ENCODE data around the gene CHRNA1.

CHRNA1 gene

DNA sequence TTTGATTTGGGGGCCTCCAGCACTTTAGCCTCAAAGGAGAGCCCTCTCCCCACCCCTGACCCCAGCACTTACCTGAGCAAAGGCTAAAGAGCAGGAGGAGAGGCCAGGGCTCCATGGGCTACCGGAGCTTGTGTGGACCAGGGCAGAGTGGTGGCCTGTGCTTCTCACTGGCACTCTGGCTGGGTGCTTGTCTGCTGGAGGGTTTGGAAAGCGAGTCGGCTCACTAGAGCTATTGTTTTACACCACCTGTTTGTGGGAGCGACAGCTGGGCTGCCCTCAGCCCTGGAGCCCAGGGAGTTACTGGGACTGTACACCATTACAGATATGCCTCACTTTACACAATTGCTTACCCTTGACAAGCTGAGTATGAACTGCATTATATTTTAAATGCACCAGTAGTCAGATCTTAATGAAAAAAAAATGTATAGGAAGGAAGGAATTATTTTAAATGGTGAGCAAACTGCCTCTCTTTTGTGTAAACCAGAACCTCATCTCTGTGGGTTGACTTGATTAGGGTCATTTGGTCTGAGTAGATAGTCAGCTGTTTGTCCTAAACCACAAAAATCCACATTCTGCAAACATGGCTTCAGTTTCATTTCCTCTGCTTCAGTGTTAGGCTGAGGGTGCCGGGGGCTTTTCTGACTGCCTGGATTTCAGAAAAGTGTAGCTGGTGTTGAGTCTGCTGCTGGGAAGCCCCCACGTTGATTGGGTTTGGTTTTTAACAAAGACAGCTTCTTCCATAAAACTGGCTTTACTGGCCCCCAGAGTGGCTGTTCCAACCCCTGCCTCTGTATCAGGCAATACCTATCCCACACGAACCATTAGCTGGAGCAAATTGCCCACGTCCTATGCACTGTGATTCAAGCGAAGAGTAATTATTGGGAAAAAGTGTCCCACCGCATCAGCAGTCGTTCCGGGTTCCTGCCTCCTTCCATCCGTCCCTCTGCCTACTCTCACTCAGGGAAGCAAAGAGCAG is at the start of gene CHRNA1:
Gene CHRNA1, minus strand, starts transcription at position 193 of the 976 bp plus-strand sequence. Its CDS starts 78 bp downstream, at position 115.
- DNase-seq = peak; percentile 79

DNA sequence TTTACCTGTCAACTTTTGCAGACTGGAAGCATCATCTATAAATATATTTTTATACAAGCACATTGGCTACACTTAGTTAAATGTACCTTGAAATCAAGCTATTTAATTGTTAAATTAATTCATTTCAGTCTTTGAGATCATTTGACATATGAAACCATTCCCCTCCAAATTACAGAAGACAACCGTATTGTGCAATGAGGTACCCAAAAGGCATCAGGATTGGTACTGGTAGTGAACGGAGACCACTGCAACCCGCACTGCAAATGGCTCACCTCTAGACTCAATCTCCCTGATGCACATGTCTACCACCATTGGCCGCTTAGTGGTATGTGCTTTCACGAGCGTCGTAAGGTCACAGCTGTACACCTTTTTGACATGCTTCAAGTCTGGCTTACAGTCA is 47.8 kb upstream of the CHRNA1 start:
- DNase-seq = no peak

DNA sequence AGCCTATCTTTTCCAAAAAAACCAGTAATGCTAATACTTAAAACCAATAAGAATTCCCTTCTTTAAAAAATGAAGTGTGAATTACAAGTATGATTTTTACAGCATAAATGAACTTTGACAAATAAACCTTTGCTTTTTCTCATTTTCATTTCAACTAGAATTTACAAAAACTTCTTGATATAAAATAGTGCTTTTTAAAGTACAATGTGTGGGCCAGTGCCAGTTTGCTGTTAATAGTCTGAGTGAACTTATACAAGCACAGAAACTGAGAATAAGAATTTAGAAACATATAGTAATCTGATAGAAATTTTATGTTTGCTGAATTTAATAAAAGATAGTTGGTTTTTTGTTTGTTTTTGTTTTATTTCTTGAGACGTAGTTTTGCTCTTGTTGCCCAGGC is 43.7 kb upstream of the CHRNA1 start:
- no peak for DNase-seq

DNA sequence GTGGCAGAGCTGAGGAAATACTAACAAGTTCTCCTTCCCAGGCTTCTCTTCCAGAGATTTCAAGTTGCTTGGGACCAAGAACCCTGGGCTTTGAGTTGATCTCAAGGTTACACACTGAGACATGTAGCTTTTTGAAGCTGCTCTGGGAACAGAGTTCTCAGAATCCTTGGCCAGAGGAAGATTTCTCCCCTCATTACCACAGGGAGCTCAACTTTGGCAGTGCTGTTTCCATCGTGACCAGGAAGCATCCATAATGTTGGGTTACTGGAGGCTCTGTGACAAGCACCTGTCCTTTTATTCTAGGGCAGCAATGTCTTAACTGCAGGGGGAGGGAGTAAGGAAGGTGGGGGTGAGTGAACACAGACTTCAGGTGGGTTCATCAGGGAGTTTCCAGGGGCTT is 41.5 kb upstream of the CHRNA1 start:
- DNase-seq = no peak

DNA sequence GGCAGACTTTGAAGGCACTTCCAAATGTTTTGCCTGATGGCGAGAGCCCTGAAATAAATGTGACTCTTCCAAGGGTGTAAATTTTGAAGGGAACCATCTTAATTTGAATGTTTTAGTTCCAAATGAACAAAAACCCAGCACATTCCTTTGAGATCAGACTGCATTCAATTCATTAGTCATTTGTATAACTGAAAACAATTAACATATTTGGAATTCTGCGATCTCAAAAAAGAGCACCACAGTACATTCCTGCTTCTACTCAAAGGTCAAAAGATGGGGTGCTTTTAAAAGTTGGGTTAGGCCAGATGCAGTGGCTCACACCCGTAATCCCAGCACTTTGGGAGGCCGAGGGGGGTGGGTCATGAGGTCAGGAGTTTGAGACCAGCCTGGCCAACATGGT is 38.2 kb upstream of the CHRNA1 start:
- no peak for DNase-seq

DNA sequence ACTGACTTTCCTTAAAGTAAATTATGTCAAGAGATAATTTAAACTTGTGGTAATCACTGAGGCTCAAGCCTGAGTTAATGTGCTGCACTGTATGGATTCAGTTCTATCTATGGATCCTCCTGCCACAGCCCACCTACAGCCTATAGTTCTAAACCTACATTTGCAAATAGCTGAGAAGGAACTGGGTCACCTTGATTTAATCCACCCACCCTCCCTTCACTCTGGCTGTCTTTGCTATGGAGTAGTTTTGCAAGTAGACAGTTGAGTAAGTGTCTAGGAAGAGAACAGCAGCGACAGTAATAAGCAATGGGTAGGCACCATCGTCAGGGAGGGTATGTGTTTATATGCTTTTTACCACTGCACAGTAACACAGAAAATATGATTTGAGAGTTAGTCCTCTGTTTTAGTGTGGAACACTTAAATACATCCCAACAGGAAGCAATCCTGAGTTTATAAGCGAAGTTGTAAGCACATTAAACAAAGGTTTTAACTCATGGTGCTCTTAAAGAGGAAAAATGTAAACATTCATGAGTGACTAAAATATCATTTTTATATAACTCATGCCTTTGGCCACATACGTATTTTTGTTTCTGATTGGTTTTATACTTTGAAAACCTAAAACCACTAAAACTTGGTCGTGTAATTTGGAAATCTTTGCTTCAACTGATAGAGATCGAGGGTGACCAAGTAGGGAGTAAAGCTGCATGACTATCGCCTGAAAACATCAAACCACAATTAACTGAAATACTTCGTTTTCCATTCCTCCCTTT is 36.3 kb upstream of the CHRNA1 start:
- DNase-seq = no peak

DNA sequence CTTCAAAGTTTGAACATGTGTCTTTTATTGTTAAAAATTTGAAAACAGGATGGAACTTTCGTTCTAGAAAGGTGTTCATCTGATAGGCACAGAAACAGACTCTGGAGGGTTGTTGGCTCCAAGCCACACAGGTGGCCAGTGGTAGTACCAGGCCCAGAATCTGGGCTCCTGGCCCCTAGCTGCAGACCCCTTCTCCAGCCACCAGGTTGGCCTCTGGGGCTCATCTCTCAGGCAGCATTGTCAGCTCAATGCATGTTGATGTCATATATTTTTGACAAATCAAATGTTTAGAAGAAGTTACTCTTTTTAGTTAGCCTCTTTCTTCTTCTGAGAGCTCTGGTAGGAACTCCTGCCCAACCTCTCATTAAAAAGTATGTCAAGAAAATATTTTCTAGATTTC is 34.5 kb upstream of the CHRNA1 start:
- no peak for DNase-seq

DNA sequence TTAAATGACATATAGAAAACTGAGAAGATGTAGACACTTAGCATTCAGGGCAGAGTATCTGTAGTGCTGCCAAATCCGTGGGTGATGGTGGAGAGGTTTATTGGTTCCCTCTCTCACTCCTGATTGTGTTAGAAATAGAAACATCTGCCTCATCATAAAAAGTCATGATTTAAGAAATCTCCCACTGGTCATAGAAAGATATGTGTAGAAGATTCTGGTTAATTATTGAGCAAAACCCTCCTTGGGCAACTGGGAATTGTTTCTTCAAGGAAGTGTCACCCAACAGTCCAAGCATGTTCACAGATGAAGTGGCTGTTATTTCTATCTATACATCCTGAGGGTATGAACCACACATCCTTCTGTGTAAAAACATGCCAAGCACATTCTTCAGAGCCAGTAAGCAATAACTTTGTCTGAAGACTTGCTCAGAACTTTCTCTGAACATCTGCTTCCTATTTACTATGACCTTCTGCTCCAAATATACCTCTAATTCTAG is 33.6 kb upstream of the CHRNA1 start:
- no peak for DNase-seq

DNA sequence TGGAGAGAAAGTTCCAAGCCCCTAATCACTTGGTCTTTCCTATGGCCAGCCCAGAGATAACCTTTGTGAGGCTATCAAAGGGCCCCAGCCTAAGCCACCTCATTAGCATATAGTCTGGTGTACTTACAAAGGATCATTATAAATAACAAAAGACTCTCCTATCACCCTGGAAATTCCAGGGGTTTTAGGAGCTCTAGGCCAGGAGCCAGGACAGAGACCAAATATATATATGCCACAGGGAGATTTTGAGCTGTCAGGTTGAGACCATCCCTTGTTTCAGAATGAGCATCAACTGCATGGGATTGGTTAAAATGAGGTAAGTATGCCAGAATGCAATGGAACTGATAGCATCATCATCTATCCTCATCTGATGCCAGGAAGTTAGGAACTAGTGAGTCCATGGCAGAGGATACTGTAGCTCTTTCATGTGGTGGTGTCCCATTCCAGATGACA is 32.1 kb upstream of the CHRNA1 start:
- DNase-seq = no peak

DNA sequence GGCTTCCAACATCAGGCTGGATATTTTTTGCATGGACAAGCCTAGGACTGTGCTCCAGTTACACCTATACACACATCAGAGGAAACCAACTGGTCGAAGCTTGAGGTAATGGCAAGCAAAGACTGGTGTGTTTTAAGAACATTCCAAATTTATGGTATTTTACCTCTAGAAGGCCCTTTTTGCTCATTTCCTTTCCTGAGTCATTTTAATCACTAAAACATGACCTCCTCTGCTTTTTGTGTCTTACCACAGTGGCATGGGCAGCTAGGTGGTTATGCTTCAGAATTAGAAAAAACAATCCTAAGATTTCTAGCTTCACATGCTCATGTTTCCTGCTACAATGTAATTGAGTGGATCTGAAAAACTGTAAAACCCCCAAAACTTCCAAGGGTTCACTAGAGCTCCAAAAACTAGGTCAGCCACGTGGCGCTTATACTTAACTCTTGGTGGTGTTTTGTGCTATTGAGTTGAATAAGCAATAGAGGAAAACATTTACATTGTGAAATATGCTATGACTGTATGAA is 30.6 kb upstream of the CHRNA1 start:
- DNase-seq = no peak

DNA sequence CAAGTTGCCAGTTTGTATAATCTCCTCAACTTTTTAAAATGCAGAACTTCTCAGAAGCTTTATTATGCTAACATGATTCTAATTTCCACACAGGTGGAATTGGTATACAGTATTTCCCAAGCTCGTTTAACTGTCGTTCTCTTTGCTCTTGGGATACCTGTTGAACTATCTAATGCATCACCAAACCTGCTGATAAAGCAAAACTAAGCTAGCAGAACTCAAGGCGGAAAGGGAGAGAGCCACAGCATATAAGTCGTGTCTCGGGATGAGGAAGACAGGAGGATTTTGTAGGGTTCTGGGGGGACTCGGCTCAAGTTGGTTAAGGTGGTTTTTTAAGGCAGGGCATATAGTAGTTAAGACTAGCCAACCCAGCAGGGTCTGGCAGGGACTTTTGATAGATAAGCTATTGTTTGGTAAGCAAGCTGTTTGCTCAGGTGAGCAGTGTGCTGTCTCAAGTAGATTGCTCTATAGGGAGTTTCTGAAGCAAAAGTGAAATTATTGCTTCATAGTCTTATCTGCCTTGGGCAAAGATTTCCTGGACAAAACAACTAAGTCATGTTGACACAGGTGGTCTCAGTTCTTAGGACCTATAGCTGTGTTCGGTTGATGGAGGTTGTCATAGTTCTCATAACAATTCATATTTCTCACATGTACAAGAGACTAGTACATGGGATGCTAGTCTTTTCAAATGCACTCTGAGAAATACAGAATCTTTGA is 28.2 kb upstream of the CHRNA1 start:
- no peak for DNase-seq

DNA sequence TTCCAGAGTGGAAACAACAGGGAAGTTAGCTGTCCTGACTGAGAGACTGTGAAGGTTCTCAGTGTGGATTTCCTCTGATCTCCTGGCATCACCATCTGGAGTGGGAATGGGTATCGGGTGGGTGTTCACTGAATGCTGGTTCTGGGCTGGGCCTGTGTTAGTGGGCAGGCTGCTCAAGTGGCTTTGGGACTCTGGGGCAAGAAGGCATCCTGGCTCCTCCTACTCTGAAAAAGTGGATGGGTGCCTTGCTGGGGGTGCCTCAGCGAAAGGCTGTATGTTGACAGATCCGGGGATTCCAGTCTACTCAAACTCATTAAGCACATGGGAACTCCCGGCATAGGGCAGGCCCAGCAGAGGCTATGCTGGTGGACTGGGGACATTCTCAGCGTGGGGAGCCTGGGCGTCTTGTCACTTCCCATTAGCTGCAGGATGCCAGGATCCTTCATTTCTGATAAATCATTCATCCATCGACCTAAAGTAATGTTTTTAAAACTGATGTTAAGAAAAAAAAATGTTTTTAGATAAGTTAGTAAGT is 27.5 kb upstream of the CHRNA1 start:
- DNase-seq = no peak

DNA sequence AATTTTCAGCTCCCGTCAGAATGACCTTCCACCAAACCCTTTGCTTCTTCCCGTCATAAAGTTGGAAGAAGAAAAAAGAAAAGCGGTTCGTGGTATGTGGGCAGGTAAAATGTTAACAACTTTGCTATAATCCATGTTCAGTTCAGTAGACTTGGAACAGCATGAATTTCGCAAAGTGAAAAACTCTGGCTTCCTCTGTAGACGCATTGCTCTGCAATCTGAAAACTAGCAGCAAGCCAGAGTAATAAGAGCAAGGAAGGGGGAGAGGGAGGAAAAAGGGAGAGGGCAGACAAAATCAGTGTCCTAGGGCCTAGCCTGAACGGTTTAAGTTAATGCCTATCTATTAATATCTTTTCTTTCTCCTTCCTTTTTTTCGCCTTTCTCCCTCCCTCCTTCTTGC is 26.7 kb upstream of the CHRNA1 start:
- no peak for DNase-seq

DNA sequence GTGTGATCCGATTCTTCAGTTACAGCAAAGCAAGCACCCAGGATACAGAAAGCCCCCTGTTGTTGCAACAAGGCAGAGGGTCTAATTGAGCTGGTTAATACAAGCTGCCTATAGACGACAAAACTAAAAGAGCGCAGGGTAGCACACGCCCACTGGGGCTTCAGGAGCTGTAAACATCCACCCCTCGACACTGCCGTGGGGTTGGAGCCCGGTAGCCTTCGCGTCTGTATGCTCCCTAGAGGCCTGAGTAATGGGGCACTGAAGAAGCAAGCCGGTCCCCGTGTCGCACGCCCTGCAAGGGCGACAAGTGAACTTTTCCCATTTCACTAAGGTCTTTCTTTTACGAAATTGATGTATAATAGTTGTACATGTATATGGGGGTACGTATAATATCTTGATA is 24.7 kb upstream of the CHRNA1 start:
- DNase-seq = no peak

DNA sequence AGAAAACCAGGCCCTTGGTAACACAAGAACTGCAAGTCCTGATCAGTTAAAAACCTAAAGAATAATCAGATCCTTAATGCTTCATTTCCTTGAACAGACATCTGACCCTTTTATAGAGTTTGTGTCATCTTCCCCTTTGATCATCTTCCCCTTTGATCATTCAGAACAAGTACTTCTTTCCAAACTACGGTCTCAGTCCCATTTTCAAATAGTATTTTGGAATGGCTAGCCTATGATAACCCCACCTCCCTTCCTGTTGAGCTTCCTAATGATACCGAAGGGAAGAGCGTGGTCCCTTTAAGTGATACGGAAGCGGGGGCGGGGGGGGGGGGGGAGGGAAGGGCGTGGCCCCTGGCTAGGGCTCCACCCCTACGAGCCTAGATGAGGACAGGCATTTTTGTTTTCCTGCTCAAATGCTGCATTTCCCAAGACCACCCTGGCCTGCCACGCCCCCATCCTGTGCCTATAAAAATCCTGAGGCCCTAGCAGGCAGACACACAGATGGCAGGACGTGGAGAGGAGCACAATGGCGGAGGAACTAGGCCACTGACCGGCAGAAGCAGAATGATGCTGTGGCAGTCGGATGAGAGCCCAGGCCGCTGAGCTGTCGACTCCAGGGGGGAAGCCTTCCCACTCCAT is 24.1 kb upstream of the CHRNA1 start:
- DNase-seq = no peak

DNA sequence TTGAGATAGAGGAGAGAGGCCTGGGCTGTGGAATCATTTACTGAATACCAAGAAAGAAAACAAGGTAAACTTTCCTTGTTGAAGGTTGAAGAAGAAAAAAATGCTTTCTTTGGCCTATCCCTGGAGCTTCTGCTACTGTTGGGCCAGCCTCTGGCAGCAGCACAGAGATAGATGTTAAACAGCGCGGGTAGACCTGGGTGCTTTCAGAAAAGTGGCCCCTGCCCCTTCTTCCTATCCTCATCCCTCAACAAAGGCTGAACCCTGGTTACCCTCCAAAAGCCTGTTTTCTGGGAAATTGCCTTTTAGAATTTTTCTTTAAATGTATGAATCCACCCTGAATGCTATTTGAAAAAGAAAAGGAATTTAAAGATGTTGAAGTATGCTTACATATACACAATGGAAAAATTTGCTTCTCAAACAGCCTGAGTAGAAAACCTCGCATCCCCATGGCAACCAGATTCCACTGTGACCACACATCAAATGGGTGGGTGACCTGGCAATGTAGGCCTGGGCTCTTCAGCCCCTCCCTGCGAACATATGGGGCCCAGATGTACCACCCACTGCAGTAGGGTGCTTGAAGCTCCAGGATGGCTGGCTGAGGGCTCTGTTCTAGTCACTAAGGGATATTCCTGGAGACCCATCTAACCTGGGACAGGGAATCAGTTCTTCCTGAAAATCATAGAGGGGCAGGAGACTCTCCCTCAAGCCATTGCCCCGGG is 23.4 kb upstream of the CHRNA1 start:
- peak; percentile 87 for DNase-seq

DNA sequence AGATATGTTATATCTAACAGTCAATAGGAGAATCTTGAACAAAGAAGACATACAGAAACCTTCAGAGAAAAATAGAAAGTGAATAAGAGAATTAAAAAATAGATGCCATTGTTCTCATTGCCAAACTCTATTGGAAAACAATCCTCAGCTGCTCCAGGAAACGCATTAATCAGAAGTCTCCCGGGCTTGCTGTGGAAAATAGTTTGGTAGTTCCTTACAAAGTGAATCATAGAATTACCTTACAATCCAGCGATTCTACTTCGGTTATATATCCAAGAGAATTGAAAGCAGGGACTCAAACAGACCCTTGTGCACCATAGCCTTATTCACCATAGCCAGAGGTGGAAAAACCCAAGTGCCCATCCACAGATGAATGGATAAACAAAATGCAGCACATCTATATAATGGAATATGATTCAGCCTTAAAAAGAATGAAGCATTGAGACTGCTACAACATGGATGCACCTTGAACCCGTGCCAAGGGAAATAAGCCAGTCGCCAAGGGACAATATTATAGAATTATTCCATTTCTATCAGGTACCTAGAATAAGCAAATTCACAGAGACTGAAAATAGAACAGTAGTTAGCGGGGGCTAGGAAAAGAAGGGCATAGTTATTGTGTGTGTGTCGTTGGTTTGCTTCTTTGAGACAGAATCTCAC is 21.9 kb upstream of the CHRNA1 start:
- DNase-seq = no peak

DNA sequence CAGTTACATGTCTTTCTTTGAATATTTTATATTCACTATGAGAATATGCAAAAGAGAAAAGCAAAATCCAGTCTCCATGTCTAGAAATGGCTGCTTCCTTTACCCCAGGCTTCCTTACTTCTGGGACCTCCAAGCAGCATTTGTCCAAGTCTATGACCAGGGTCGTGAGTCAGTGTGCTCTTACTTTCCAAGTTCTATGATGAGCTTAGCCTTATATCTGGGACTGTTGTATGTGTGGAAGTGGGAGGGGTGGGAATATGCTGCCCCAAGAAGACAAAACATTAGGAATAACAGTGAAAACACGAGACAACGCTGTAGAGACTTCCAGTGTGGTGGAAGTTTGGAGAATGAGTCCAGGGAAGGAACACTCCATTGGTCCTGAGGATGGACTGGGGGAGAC is 21.2 kb upstream of the CHRNA1 start:
- DNase-seq = no peak

DNA sequence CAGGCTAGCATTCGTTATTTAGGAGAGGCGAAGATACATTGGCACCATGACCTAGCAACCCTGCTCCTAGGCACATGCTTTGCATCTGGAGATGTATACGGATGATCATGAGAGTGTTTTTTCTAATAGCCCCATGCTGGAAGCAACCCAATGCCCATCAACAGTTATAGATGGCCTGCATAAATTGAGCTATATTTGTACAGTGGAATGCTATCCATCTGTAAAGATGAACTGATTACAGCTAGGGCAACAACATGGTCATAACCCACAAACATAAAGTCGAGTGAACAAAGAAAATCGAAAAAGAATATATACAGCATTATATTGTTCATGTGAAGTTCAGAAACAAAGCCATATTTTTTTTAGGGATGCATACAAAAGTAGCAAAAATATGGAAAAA is 20.6 kb upstream of the CHRNA1 start:
- DNase-seq = no peak

DNA sequence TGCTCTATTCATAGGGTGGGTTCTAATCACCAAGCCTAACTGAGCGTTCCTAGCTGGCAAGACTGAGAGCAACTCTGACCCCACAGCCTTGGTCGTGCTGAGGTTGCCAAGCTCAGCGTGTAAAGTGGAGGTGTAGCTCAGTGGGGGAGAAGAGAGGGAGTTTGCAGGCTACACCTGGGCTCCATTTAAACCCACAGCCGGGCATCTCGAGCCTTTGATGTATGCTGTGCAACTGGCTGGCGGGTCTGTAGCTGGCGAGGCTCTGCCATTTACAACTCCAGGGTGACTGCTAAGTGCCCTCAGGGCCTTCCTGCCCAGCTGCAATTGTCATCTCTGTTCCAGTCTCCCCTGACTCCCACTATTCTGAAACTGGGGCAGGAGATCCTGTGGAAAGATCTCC is 20.0 kb upstream of the CHRNA1 start:
- DNase-seq = no peak

DNA sequence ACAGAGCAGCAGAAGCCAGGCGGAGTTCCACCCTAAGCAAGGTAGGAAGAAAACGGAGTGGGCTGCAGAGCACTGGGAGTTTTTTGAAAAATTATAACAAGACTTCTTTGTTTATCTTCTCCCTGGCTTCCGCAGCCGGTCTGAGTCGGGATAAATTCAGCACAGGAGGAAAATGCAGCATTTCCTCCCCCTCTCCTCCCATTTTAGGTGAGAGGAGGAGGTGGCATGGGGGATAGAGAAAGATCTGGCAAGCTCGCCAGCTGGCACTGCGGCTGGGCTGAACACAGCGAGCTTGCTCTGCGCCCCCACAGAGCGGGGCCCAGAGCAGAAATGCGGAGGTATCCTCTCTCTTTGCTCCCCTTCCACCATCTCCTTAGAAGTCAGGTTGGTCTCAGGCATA is 17.7 kb upstream of the CHRNA1 start:
- no peak for DNase-seq

All from right hindlimb (tissue), 1 donor.